Activated naive CD8-positive, alpha-beta T cell treated with anti-CD3 and anti-CD28 coated beads for 36 hours (primary cell): Measurements from ENCODE around the gene MYLK. TPM values are rescaled to one million over a fixed set of nuclear protein-coding genes. Genes with fewer than 3 reads are reported as not detected.

ENCODE experiments used
- DNase-seq: peaks from one replicate; pipeline ENCODE4 v3.0.0; 2021
- H3K27ac Mint-ChIP-seq: one replicate; pipeline ENCODE4 v1.8.0; 2022; ENCODE audit warnings: mild to moderate bottlenecking, moderate library complexity, mixed read lengths
- H3K27me3 Mint-ChIP-seq: one replicate; pipeline ENCODE4 v1.8.0; 2022; ENCODE audit warnings: mild to moderate bottlenecking, mixed read lengths
- H3K36me3 Mint-ChIP-seq: one replicate; pipeline ENCODE4 v1.8.0; 2021; ENCODE audit warnings: mild to moderate bottlenecking, mixed read lengths
- H3K4me1 Mint-ChIP-seq: one replicate; pipeline ENCODE4 v1.8.0; 2021; ENCODE audit warnings: mixed read lengths
- H3K4me3 Mint-ChIP-seq: one replicate; pipeline ENCODE4 v1.8.0; 2022; ENCODE audit warnings: mild to moderate bottlenecking, moderate library complexity, mixed read lengths
- H3K9me3 Mint-ChIP-seq: one replicate; pipeline ENCODE4 v1.8.0; 2022; ENCODE audit warnings: mixed read lengths
- total RNA-seq, 2 experiments: library from RNA; stranded (reverse); gene quantifications; one replicate each; pipeline ENCODE4 v1.2.3, GENCODE V29; 2021

MYLK gene
- total RNA-seq, 2 experiments from 2014 or later, result not detected

DNA sequence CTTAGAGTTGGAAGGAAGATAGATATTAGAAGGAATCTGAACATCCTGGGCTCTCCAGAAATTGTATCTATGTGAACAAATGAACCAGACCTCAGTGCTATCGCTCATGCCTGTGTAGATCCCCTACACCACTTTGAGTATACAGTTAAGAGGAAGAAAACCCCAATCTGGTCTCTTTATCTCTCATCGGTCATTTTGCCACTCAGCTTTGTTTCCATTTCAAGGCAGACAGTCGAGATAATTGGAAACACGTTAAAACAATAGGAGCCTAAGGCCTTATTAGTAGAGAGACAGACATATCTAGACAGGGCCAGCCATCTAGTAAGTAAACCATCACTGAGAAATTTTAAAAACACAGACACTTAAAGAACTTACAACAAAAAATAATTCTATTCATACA, 101.6 kb downstream of the MYLK start:
- DNase-seq, result no peak
- Mint-ChIP-seq H3K4me1 (no peaks in the 10 kb centered on the region), H3K27ac (no peak overlapping the region), H3K27me3 (peaks cover 4% of the 10 kb centered on the region), H3K9me3 (no peaks in the 10 kb centered on the region), H3K36me3 (no peaks in the 10 kb centered on the region), H3K4me3 (no peak overlapping the region)

GRCh38 chr3:123781571-123782275, 102.4 kb downstream of the MYLK start:
- Mint-ChIP-seq H3K36me3 (no peaks in the 10 kb centered on the region), H3K4me1 (no peaks in the 10 kb centered on the region), H3K27ac (no peak overlapping the region), H3K27me3 (peaks cover 4% of the 10 kb centered on the region), H3K9me3 (no peaks in the 10 kb centered on the region), H3K4me3 (no peak overlapping the region)
- no peak for DNase-seq

DNA sequence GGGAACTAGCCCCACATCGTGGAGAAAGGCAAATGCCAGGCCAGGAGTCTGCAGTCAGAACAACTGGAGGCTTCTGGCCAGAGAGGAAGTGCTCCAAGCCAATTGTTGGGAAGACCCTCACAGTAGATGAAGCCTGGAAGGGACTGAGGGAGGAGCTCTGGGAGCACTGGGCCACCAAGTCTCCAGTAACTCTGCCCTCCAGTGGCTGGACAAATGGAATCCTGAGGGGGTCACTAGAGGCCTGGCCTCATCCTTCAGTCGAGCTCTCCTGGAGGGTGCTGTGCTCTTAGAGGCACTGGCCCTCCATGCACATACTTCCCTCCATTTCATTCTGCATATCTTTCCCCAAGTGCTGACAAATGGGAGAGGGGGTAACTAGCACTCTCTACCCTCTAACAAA, 103.0 kb downstream of the MYLK start:
- Mint-ChIP-seq H3K9me3 (no peaks in the 10 kb centered on the region), H3K27me3 (peaks cover 4% of the 10 kb centered on the region), H3K27ac (no peak overlapping the region), H3K4me1 (no peaks in the 10 kb centered on the region), H3K4me3 (no peak overlapping the region), H3K36me3 (no peaks in the 10 kb centered on the region)
- no peak for DNase-seq

GRCh38 chr3:123780656-123781055, 103.5 kb downstream of the MYLK start:
- no peak for DNase-seq
- Mint-ChIP-seq H3K36me3 (no peaks in the 10 kb centered on the region), H3K27ac (no peak overlapping the region), H3K27me3 (peaks cover 4% of the 10 kb centered on the region), H3K9me3 (no peaks in the 10 kb centered on the region), H3K4me1 (no peaks in the 10 kb centered on the region), H3K4me3 (no peak overlapping the region)

DNA sequence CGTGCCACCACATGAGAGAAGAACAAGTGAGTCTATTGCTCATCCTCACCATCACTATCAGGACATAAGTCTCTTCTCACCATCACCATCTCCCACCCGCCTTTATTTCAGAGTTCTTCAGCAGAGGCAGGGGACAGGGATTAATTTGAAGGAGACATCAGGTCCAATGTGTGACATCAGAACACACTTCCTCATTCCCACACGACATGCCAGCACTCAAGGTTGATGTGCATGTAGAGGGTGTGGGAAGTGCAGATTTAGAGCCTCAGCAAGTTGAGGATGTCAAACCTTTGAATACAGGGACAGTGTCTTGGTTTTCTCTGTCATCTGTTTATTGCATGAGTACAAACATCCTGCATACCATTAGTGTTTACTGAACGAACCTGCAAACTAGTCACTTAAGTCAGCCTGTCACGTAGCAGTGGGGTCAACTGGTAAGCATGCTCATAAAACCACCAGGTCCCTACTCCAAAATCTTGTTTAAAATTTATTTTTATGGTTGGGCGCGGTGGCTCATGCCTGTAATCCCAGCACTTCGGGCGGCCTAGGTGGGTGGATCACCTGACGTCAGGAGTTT, 104.4 kb downstream of the MYLK start:
- Mint-ChIP-seq H3K4me3 (no peak overlapping the region), H3K36me3 (no peaks in the 10 kb centered on the region), H3K9me3 (no peaks in the 10 kb centered on the region), H3K4me1 (no peaks in the 10 kb centered on the region), H3K27me3 (peaks cover 4% of the 10 kb centered on the region), H3K27ac (no peak overlapping the region)
- no peak for DNase-seq

GRCh38 chr3:123778991-123779622, 105.0 kb downstream of the MYLK start:
- Mint-ChIP-seq H3K27ac (no peak overlapping the region), H3K27me3 (peaks cover 4% of the 10 kb centered on the region), H3K4me3 (no peak overlapping the region), H3K9me3 (no peaks in the 10 kb centered on the region), H3K36me3 (no peaks in the 10 kb centered on the region), H3K4me1 (no peaks in the 10 kb centered on the region)
- no peak for DNase-seq

GRCh38 chr3:123778525-123778924, 105.6 kb downstream of the MYLK start:
- Mint-ChIP-seq H3K36me3 (no peaks in the 10 kb centered on the region), H3K27me3 (peaks cover 4% of the 10 kb centered on the region), H3K4me1 (no peaks in the 10 kb centered on the region), H3K4me3 (no peak overlapping the region), H3K27ac (no peak overlapping the region), H3K9me3 (no peaks in the 10 kb centered on the region)
- DNase-seq, result no peak

DNA sequence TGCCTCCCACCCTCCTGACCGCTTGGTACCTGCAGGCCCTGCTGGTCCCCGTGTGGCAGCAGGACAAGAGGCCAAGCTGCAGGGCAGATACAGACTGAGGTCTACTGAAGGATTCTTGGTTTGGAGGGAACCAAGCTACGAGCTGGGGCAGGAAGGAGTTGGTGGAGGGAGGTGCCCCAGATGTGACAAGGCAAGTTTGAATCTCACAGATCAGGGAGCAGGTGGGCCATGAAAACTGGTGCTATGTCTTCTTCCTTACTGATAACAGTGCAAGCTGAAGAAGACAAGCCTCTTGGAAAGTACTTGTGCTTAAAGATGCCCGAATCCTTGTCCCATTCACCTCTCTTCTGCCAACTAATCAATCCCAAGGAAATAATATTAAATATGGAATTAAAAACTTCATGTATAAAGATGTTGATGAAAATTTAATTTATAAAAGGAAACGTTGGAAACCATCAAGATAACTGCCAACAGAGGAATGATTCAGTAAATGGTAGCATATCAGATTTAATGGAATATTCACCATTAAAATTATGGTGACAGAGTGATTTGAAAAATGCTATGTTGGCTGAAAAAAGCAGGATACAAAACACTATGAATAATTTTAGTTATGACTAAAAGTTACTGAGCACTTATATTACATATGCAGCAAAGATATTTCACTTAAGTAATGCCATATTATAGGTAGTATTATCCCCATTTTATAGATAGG, 107.9 kb downstream of the MYLK start:
- no peak for DNase-seq
- H3K4me3 Mint-ChIP-seq, result no peak overlapping the region
- no peaks in the 10 kb centered on the region for H3K36me3 Mint-ChIP-seq
- H3K27me3 Mint-ChIP-seq, result peaks cover 4% of the 10 kb centered on the region
- no peak overlapping the region for H3K27ac Mint-ChIP-seq
- H3K4me1 Mint-ChIP-seq, result no peaks in the 10 kb centered on the region
- H3K9me3 Mint-ChIP-seq, result no peaks in the 10 kb centered on the region

DNA sequence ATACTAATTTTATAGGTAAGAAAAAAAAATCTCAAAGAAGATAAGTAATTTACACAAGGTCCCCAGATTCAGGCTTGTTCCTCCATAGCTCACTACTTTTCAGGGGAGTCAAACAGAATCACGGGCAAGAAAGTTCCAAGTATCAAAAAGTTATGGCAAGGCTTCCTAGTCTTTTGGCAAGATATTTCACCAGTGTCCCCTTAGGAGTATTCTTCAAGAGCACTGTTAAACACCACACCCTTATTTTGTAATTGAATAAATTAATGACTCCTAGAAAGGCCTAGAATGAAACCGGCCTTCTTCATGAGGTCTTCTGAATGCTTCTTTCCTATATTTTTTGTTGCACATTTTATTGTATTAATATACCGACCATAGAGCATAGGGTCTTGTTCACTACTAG, 109.7 kb downstream of the MYLK start:
- peaks cover 3% of the 10 kb centered on the region for H3K27me3 Mint-ChIP-seq
- no peak for DNase-seq
- H3K4me3 Mint-ChIP-seq, result no peak overlapping the region
- H3K4me1 Mint-ChIP-seq, result no peaks in the 10 kb centered on the region
- no peak overlapping the region for H3K27ac Mint-ChIP-seq
- no peaks in the 10 kb centered on the region for H3K36me3 Mint-ChIP-seq
- no peaks in the 10 kb centered on the region for H3K9me3 Mint-ChIP-seq

DNA sequence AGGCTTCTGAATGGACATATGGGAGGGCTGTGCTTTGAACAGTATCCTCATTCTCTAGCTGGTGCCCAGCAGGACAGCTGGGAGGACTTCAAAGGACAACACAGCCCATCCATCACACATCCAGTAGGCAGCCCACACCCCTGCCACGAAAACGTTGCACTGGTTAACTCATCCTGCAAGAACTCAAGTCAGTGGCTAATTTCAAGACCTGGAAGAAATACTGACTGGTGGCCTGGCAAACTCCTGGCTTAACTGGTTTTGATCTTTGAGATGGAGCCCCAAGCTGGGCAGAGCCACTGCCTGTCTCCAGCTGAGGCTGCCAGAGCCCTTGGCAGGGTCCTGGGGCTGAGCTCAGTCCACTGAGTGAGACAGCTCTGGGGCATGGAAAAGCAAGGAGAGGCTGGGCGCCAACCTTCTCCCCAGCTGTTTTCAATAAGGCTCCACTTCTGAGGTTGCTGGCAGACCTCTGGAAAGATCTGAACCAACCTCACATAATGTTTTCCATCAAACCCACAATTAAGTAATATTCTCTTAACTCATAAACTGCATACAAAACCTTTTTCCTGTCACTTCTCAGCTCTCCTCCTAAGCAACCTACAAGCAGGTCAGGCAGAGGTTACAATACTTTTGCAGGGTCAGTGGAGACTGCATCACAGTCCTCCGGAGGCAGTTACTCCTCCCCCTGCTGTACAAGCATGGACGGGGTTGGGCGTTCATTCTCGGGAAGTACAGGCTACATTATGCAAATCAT, 110.3 kb downstream of the MYLK start:
- DNase-seq, result no peak
- H3K36me3 Mint-ChIP-seq, result no peaks in the 10 kb centered on the region
- H3K4me1 Mint-ChIP-seq, result no peaks in the 10 kb centered on the region
- H3K27me3 Mint-ChIP-seq, result no peaks in the 10 kb centered on the region
- H3K9me3 Mint-ChIP-seq, result no peaks in the 10 kb centered on the region
- no peak overlapping the region for H3K4me3 Mint-ChIP-seq
- H3K27ac Mint-ChIP-seq, result no peak overlapping the region

- no peak overlapping the region for H3K4me3 Mint-ChIP-seq
These were observed 114.8 kb downstream of the MYLK start for GRCh38 chr3:123769356-123769743.

GRCh38 chr3:123768480-123769355, 115.4 kb downstream of the MYLK start:
- Mint-ChIP-seq H3K27me3 (no peaks in the 10 kb centered on the region), H3K4me1 (no peaks in the 10 kb centered on the region), H3K4me3 (no peak overlapping the region), H3K27ac (no peak overlapping the region), H3K36me3 (no peaks in the 10 kb centered on the region), H3K9me3 (no peaks in the 10 kb centered on the region)
- no peak for DNase-seq

More at GRCh38 chr3:123769356-123769743, 114.8 kb downstream of the MYLK start:
- Mint-ChIP-seq H3K27ac (no peak overlapping the region), H3K27me3 (no peaks in the 10 kb centered on the region), H3K36me3 (no peaks in the 10 kb centered on the region), H3K4me1 (no peaks in the 10 kb centered on the region), H3K9me3 (no peaks in the 10 kb centered on the region)
- no peak for DNase-seq

- no peaks in the 10 kb centered on the region for H3K27me3 Mint-ChIP-seq
- H3K9me3 Mint-ChIP-seq, result no peaks in the 10 kb centered on the region
- no peaks in the 10 kb centered on the region for H3K36me3 Mint-ChIP-seq
- no peak overlapping the region for H3K27ac Mint-ChIP-seq
- no peaks in the 10 kb centered on the region for H3K4me1 Mint-ChIP-seq
- DNase-seq, result no peak
- no peak overlapping the region for H3K4me3 Mint-ChIP-seq
These were observed 116.4 kb downstream of the MYLK start for GRCh38 chr3:123767564-123768292.

DNA sequence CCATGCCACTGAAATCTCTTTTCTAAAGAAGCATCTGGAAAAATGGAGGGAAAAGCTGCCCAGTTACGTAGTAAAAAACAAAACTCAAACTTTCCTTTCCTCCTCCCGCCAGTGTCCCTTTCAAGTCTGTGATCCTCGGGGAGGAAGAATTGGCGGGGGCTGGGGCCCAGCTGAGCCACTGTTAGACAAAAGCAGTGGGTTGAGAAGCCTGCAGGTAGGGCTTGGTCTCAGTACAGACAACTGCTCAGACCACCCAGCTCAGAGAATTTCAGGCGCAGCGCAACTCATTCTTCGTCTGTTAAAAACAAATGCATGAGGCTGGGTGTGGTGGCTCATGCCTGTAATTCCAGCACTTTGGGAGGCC, 117.1 kb downstream of the MYLK start:
- DNase-seq, result no peak
- H3K27me3 Mint-ChIP-seq, result no peaks in the 10 kb centered on the region
- no peaks in the 10 kb centered on the region for H3K9me3 Mint-ChIP-seq
- H3K27ac Mint-ChIP-seq, result no peak overlapping the region
- H3K36me3 Mint-ChIP-seq, result no peaks in the 10 kb centered on the region
- no peaks in the 10 kb centered on the region for H3K4me1 Mint-ChIP-seq
- H3K4me3 Mint-ChIP-seq, result no peak overlapping the region
